ENCODE measurements around the gene SLC26A8. TPM values are rescaled to one million over a fixed set of nuclear protein-coding genes. Genes with fewer than 3 reads are reported as not detected.

The SLC26A8 gene
- total RNA-seq, 4 donors from 2014 or later = under 0.01 to 0.17 TPM; not detected in 2

- intact Hi-C loops (cut with DNase I) = no loop called here
- no peak for DNase-seq (ENCODE audit: extremely low spot score)
- 88% methylated on average over 6 of the region's 6 CpGs for WGBS
- Histone ChIP-seq H3K4me3 (no peak overlapping the region), H3K27me3 (no peaks in the 10 kb centered on the region), H3K4me1 (no peaks in the 10 kb centered on the region), H3K36me3 (peaks cover 0 to 26% (median 4%) of the 10 kb centered on the region in 4 donors), H3K9me3 (no peaks in the 10 kb centered on the region), H3K27ac (replicated peaks in 1 of 4) (no peak overlapping the region)
- TF ChIP-seq CTCF (IDR thresholded peaks at IDR 0.05) (no peak), POLR2AphosphoS5 (IDR thresholded peaks at IDR 0.05) (no peak), POLR2A (IDR thresholded peaks at IDR 0.05; ENCODE audit: low read depth) (no peak), EP300 (IDR thresholded peaks at IDR 0.05) (no peak)
Observed at GRCh38 chr6:35907750-35908149, 116.7 kb downstream of the SLC26A8 start.

DNA sequence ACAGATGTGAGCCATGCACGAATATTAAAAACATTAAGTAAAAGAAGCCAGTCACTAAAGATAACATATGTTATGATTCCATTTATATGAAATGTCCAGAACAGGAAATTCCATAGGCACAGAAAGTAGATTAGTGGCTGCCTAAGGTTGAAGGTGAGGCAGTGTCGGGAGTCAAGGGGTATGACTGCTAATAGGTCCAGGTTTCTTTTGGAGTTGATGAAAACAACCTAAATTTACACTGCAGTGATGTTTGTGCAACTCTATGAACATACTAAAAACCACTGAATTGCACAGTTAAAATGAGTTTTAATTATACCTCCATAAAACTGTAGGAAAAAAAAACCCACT lies 118.0 kb downstream of the SLC26A8 start:
- intact Hi-C loops (cut with DNase I) = no loop called here
- no peak for TF ChIP-seq POLR2AphosphoS5 (IDR thresholded peaks at IDR 0.05)
- WGBS = 82% methylated on average over 2 of the region's 2 CpGs
- Histone ChIP-seq H3K4me1 (no peaks in the 10 kb centered on the region), H3K27ac (replicated peaks in 1 of 4) (no peak overlapping the region), H3K4me3 (no peak overlapping the region), H3K9me3 (no peaks in the 10 kb centered on the region), H3K36me3 (peaks cover 0 to 17% (median 4%) of the 10 kb centered on the region in 4 donors), H3K27me3 (no peaks in the 10 kb centered on the region)
- DNase-seq (ENCODE audit: extremely low spot score) = no peak

DNA sequence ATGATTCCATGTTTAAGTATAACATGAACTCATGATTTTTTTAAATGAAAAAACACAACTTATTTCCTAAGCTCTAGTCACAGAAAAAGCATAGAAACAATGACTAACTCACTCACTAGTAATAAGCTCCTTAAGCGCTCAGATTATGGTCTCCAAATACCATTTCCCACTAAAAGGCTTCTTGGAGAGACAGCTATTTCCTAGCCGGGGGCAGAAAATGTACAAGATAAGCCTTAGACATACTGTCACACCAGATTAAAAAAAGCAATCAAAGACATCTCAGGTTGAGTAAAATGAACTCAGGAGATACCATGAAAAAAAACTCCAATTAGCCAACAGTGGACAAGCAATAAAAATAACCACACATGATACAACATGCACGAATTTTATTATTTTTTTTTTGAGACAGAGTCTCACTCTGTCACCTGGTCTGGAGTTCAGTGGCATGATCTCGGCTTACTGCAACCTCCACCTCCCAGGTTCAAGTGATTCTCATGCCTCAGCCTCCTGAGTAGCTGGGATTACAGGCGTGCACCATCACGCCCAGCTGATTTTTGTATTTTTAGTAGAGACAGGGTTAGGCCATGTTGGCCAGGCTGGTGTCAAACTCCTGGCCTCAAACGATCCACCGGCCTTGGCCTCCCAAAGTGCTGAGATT lies 118.5 kb downstream of the SLC26A8 start:
- peaks cover 0 to 13% (median 2%) of the 10 kb centered on the region in 4 donors for H3K36me3 ChIP-seq

DNA sequence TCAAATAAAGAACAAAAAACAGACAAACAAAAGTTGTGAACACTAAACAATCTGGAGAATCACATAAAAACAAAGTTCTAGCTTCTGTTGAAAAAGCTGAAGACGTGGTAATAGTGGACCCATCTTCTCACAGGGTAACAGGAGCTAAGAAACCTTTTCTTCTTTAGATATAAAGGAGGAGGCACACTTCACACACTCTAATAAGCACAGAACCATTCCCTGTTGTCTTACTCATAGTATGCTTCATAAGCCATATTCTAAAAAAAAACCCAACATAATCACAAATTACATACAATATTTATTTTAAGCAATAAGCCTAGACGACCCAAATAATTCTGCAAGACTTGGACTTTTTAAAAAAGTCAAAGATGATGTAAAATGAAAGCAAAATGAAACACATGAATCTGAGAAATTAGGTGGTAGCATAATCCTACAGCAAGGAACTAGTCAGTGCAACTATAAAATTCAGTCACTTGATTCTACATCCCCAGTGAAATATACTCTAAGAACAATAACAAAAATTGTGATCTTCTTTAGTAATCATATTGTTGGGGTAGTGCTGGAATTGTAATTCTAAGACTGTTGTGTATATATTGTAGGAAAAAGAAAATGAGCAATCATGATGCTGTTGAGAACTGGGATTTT lies 119.2 kb downstream of the SLC26A8 start:
- Histone ChIP-seq H3K4me3 (no peak overlapping the region), H3K27me3 (no peaks in the 10 kb centered on the region), H3K36me3 (peaks cover 0 to 13% (median 0%) of the 10 kb centered on the region in 4 donors), H3K4me1 (no peaks in the 10 kb centered on the region), H3K9me3 (no peaks in the 10 kb centered on the region), H3K27ac (replicated peaks in 1 of 4) (no peak overlapping the region)
- TF ChIP-seq POLR2A (IDR thresholded peaks at IDR 0.05; ENCODE audit: low read depth) = no peak
- no peak for TF ChIP-seq POLR2AphosphoS5 (IDR thresholded peaks at IDR 0.05)
- TF ChIP-seq CTCF (IDR thresholded peaks at IDR 0.05) = no peak
- TF ChIP-seq EP300 (IDR thresholded peaks at IDR 0.05) = no peak
- DNase-seq (ENCODE audit: extremely low spot score) = no peak
- intact Hi-C loops (cut with DNase I) = no loop called here
- WGBS = 59% methylated on average over 2 of the region's 2 CpGs

More for the DNA sequence above, 118.5 kb downstream of the SLC26A8 start:
- no peak overlapping the region for H3K4me3 ChIP-seq
- intact Hi-C loops (cut with DNase I) = no loop called here
- no peaks in the 10 kb centered on the region for H3K27me3 ChIP-seq
- no peaks in the 10 kb centered on the region for H3K4me1 ChIP-seq
- WGBS = 89% methylated on average over 8 of the region's 8 CpGs
- TF ChIP-seq POLR2A (IDR thresholded peaks at IDR 0.05; ENCODE audit: low read depth) (no peak), EP300 (IDR thresholded peaks at IDR 0.05) (no peak), CTCF (IDR thresholded peaks at IDR 0.05) (no peak), POLR2AphosphoS5 (IDR thresholded peaks at IDR 0.05) (no peak)
- no peak for DNase-seq (ENCODE audit: extremely low spot score)
- no peaks in the 10 kb centered on the region for H3K9me3 ChIP-seq
- H3K27ac ChIP-seq (replicated peaks in 1 of 4) = no peak overlapping the region

DNA sequence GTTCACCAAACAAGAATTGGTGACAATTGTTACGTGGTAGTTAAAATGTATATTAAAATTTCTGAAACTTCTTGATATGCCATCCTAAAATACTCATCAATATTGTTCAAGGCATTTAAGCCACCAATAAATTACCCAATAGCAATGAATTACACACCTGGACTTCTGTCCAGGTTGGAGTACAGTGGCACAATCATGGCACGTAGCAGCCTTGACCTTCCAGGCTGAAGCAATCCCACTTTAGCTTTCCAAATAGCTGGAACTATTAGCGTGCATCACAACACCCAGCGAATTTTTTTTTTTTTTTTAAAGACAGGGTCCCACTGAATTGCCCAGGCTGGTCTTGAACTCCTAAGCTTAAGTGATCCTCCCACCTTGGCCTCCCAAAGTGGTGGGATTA lies 120.8 kb downstream of the SLC26A8 start:
- no peak for DNase-seq (ENCODE audit: extremely low spot score)
- Histone ChIP-seq H3K27me3 (no peaks in the 10 kb centered on the region), H3K9me3 (no peaks in the 10 kb centered on the region), H3K27ac (replicated peaks in 1 of 4) (no peak overlapping the region), H3K4me1 (no peaks in the 10 kb centered on the region), H3K4me3 (no peak overlapping the region), H3K36me3 (peaks cover 0 to 7% (median 0%) of the 10 kb centered on the region in 4 donors)
- TF ChIP-seq POLR2A (IDR thresholded peaks at IDR 0.05; ENCODE audit: low read depth) = no peak
- no peak for TF ChIP-seq EP300 (IDR thresholded peaks at IDR 0.05)
- no peak for TF ChIP-seq CTCF (IDR thresholded peaks at IDR 0.05)
- TF ChIP-seq POLR2AphosphoS5 (IDR thresholded peaks at IDR 0.05) = no peak
- 95% methylated on average over 4 of the region's 4 CpGs for WGBS
- intact Hi-C loops (cut with DNase I) = no loop called here

Measured in esophagus muscularis mucosa (tissue), 4 donors.